IPS-20b (cell line): Measurements from ENCODE around the gene COL5A3.

Experiments
- H3K27ac ChIP-seq: one replicate; pipeline ENCODE4 v1.5.1; 2013; ENCODE audit warnings: low read length
- H3K27me3 ChIP-seq: 2 replicates; pipeline ENCODE4 v1.6.1; 2013; ENCODE audit warnings: mild to moderate bottlenecking, low read length, inconsistent platforms; ENCODE audit not compliant: insufficient read depth
- H3K36me3 ChIP-seq: 2 replicates; pipeline ENCODE4 v1.6.1; 2013; ENCODE audit warnings: low read depth, mild to moderate bottlenecking, inconsistent platforms, low read length, moderate library complexity; ENCODE audit not compliant: insufficient read depth
- H3K4me1 ChIP-seq: 2 replicates; pipeline ENCODE4 v1.6.1; 2013; ENCODE audit warnings: mild to moderate bottlenecking, control low read depth, inconsistent platforms, low read length, moderate library complexity; ENCODE audit not compliant: insufficient read depth
- H3K4me3 ChIP-seq: 2 replicates; pipeline ENCODE4 v1.5.1; 2013; ENCODE audit warnings: mild to moderate bottlenecking, low read length, inconsistent platforms
- H3K9ac ChIP-seq: 2 replicates; pipeline ENCODE4 v1.6.1; 2013; ENCODE audit warnings: low read depth, mild to moderate bottlenecking, inconsistent platforms, low read length, moderate library complexity
- H3K9me3 ChIP-seq: 2 replicates; pipeline ENCODE4 v1.6.1; 2013; ENCODE audit warnings: mild to moderate bottlenecking, low read depth, low read length, inconsistent platforms; ENCODE audit not compliant: insufficient read depth

The COL5A3 gene

GRCh38 chr19:9995999-9996398 lies 14.3 kb downstream of the COL5A3 start:
- H3K9ac ChIP-seq = no peak overlapping the region
- H3K9me3 ChIP-seq = no peaks in the 10 kb centered on the region
- no peak overlapping the region for H3K27ac ChIP-seq
- no peak overlapping the region for H3K4me3 ChIP-seq
- H3K36me3 ChIP-seq = no peaks in the 10 kb centered on the region
- H3K27me3 ChIP-seq = peaks cover 6% of the 10 kb centered on the region; the same call in 1 of the 2 replicates
- no peaks in the 10 kb centered on the region for H3K4me1 ChIP-seq

GRCh38 chr19:9995084-9995483 lies 15.2 kb downstream of the COL5A3 start:
- Histone ChIP-seq H3K4me3 (no peak overlapping the region), H3K9ac (no peak overlapping the region), H3K4me1 (no peaks in the 10 kb centered on the region), H3K27ac (no peak overlapping the region), H3K9me3 (no peaks in the 10 kb centered on the region), H3K27me3 (peaks cover 5% of the 10 kb centered on the region; the same call in 1 of the 2 replicates), H3K36me3 (no peaks in the 10 kb centered on the region)

GRCh38 chr19:9991425-9992191 lies 18.7 kb downstream of the COL5A3 start:
- H3K4me3 ChIP-seq = no peak overlapping the region
- H3K27ac ChIP-seq = no peak overlapping the region
- H3K36me3 ChIP-seq = no peaks in the 10 kb centered on the region
- H3K9ac ChIP-seq = no peak overlapping the region
- no peaks in the 10 kb centered on the region for H3K27me3 ChIP-seq
- H3K9me3 ChIP-seq = no peaks in the 10 kb centered on the region
- peaks cover 6% of the 10 kb centered on the region; the same call in 1 of the 2 replicates for H3K4me1 ChIP-seq

- no peaks in the 10 kb centered on the region for H3K36me3 ChIP-seq
- peaks cover 7% of the 10 kb centered on the region; the same call in 1 of the 2 replicates for H3K4me1 ChIP-seq
These were observed 20.8 kb downstream of the COL5A3 start for GRCh38 chr19:9989504-9989903.

GRCh38 chr19:9986787-9987281 lies 23.5 kb downstream of the COL5A3 start:
- Histone ChIP-seq H3K9me3 (no peaks in the 10 kb centered on the region), H3K9ac (no peak overlapping the region), H3K4me3 (no peak overlapping the region), H3K27ac (no peak overlapping the region), H3K36me3 (no peaks in the 10 kb centered on the region), H3K27me3 (no peaks in the 10 kb centered on the region), H3K4me1 (peaks cover 7% of the 10 kb centered on the region; the same call in 1 of the 2 replicates)

More at GRCh38 chr19:9989504-9989903, 20.8 kb downstream of the COL5A3 start:
- Histone ChIP-seq H3K9ac (no peak overlapping the region), H3K9me3 (no peaks in the 10 kb centered on the region), H3K4me3 (no peak overlapping the region), H3K27ac (no peak overlapping the region), H3K27me3 (no peaks in the 10 kb centered on the region)

GRCh38 chr19:9981406-9982260 lies 28.7 kb downstream of the COL5A3 start:
- Histone ChIP-seq H3K36me3 (no peaks in the 10 kb centered on the region), H3K27me3 (no peaks in the 10 kb centered on the region), H3K4me1 (peaks cover 1% of the 10 kb centered on the region; the same call in 1 of the 2 replicates), H3K4me3 (no peak overlapping the region), H3K27ac (no peak overlapping the region), H3K9me3 (no peaks in the 10 kb centered on the region), H3K9ac (no peak overlapping the region)

GRCh38 chr19:9972103-9972502 lies 38.2 kb downstream of the COL5A3 start:
- Histone ChIP-seq H3K36me3 (no peaks in the 10 kb centered on the region), H3K27me3 (peaks cover 21% of the 10 kb centered on the region), H3K4me3 (no peak overlapping the region), H3K9me3 (no peaks in the 10 kb centered on the region), H3K27ac (no peak overlapping the region), H3K9ac (no peak overlapping the region), H3K4me1 (no peaks in the 10 kb centered on the region)

GRCh38 chr19:9971166-9971897 lies 39.0 kb downstream of the COL5A3 start:
- H3K36me3 ChIP-seq = no peaks in the 10 kb centered on the region
- peaks cover 29% of the 10 kb centered on the region for H3K27me3 ChIP-seq
- no peak overlapping the region for H3K9ac ChIP-seq

GRCh38 chr19:9970481-9970880 lies 39.8 kb downstream of the COL5A3 start:
- Histone ChIP-seq H3K27me3 (peaks cover 38% of the 10 kb centered on the region), H3K27ac (no peak overlapping the region), H3K4me1 (no peaks in the 10 kb centered on the region), H3K36me3 (no peaks in the 10 kb centered on the region), H3K9me3 (no peaks in the 10 kb centered on the region), H3K9ac (no peak overlapping the region), H3K4me3 (no peak overlapping the region)

More at GRCh38 chr19:9971166-9971897, 39.0 kb downstream of the COL5A3 start:
- no peak overlapping the region for H3K4me3 ChIP-seq
- no peaks in the 10 kb centered on the region for H3K4me1 ChIP-seq
- H3K27ac ChIP-seq = no peak overlapping the region
- no peaks in the 10 kb centered on the region for H3K9me3 ChIP-seq

GRCh38 chr19:9969688-9969975 lies 40.7 kb downstream of the COL5A3 start:
- peaks cover 40% of the 10 kb centered on the region for H3K27me3 ChIP-seq
- no peak overlapping the region for H3K4me3 ChIP-seq
- H3K9me3 ChIP-seq = no peaks in the 10 kb centered on the region
- H3K4me1 ChIP-seq = no peaks in the 10 kb centered on the region
- no peaks in the 10 kb centered on the region for H3K36me3 ChIP-seq
- H3K9ac ChIP-seq = no peak overlapping the region
- H3K27ac ChIP-seq = no peak overlapping the region

GRCh38 chr19:9968820-9969687 lies 41.2 kb downstream of the COL5A3 start:
- no peak overlapping the region for H3K9ac ChIP-seq
- no peak overlapping the region for H3K27ac ChIP-seq
- H3K9me3 ChIP-seq = no peaks in the 10 kb centered on the region
- no peak overlapping the region for H3K4me3 ChIP-seq
- no peaks in the 10 kb centered on the region for H3K4me1 ChIP-seq
- H3K36me3 ChIP-seq = no peaks in the 10 kb centered on the region
- peaks cover 40% of the 10 kb centered on the region for H3K27me3 ChIP-seq
